BJ (cell line): ENCODE measurements around the gene PI4K2A. TPM values are rescaled to one million over a fixed set of nuclear protein-coding genes. Genes with fewer than 3 reads are reported as not detected.

ENCODE experiments used
- CTCF ChIA-PET: fragments of 350-600 bp; formaldehyde crosslinking; extraction: SDS; loops from one replicate; lab custom pipeline; 2021; ENCODE audit warnings: antibody characterized with exemption, inconsistent platforms; lab: Yijun Ruan, JAX
- POLR2A ChIA-PET: fragments of 300-600 bp; sonication (Branson Sonifier 250); formaldehyde crosslinking; extraction: SDS; loops from one replicate; lab custom pipeline; 2021; ENCODE audit warnings: antibody characterized with exemption; lab: Charles Lee
- DNase-seq: peaks from one replicate; pipeline ENCODE4 v3.0.0-alpha.2; 2011; ENCODE audit warnings: low read depth
- H3K27me3 ChIP-seq: 2 replicates; pipeline ENCODE4 v1.6.0; 2011; ENCODE audit warnings: low read length; ENCODE audit not compliant: control insufficient read depth, insufficient read depth
- H3K36me3 ChIP-seq: 2 replicates; pipeline ENCODE4 v1.5.1; 2011; ENCODE audit warnings: low read length; ENCODE audit not compliant: control insufficient read depth, insufficient read depth
- H3K4me3 ChIP-seq: 2 replicates; pipeline ENCODE4 v1.5.1; 2011; ENCODE audit warnings: low read depth, mild to moderate bottlenecking, control low read depth, low read length
- polyA plus RNA-seq: library from polyadenylated mRNA; depleted of rRNA; stranded (reverse); fragments of >200 nt; gene quantifications from 2 replicates; pipeline ENCODE4 v1.2.3, GENCODE V29; 2011
- TF ChIP-seq, protein P1 (sequence below): IDR thresholded peaks from 2 replicates; pipeline ENCODE4 v1.5.1; 2011; ENCODE audit warnings: low read depth, mild to moderate bottlenecking, control low read depth, inconsistent platforms, low read length, moderate library complexity; ENCODE audit not compliant: insufficient read depth

PI4K2A gene
- polyA plus RNA-seq, 1 experiment = 34.6 TPM

DNA sequence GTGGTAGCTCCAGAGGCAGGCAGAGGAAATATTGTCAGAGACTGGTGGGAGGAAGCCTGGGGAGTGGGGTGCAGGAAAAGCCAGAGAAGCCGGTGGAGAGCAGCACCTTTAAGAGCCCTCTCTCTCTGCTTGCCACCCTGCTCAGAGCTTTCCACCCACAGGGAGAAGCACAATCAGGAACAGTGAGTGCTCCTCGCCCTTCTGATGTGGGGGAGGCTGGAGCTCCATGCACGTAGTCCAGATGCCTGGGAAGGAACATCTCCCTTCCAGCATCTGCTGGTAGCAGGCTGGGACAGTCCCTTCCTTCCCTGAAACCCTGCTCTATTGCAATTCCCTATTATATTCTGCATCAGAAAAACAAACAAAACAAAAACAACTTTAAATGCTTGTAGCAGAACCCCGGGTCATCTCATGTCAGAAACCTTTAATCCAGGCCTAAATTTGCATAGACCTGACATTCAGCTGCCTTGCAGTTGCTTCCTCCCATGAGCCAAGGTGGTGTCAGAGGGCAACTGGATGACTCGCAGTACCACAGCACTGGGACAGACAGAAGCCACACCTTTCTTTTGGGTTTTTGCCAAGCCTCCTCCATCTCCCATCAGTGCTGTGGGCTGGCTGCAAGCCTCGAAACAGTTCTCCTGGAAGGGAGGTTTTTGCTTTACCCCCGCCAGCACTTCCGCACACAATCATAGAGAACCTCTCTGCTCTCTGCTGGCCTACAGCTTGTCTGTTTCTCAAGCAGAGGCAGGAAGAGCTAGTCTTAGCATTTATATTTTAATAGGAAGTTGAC lies 33.5 kb downstream of the PI4K2A start:
- POLR2A ChIA-PET = no interaction called here
- no peak overlapping the region for H3K4me3 ChIP-seq
- TF ChIP-seq, protein P1, sequence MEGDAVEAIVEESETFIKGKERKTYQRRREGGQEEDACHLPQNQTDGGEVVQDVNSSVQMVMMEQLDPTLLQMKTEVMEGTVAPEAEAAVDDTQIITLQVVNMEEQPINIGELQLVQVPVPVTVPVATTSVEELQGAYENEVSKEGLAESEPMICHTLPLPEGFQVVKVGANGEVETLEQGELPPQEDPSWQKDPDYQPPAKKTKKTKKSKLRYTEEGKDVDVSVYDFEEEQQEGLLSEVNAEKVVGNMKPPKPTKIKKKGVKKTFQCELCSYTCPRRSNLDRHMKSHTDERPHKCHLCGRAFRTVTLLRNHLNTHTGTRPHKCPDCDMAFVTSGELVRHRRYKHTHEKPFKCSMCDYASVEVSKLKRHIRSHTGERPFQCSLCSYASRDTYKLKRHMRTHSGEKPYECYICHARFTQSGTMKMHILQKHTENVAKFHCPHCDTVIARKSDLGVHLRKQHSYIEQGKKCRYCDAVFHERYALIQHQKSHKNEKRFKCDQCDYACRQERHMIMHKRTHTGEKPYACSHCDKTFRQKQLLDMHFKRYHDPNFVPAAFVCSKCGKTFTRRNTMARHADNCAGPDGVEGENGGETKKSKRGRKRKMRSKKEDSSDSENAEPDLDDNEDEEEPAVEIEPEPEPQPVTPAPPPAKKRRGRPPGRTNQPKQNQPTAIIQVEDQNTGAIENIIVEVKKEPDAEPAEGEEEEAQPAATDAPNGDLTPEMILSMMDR = no peak
- peaks cover 30% of the 10 kb centered on the region for H3K36me3 ChIP-seq
- no peaks in the 10 kb centered on the region for H3K27me3 ChIP-seq
- CTCF ChIA-PET = interaction anchor here (0.9 to 7.5 kb wide), 6 partner anchors 12 to 59 kb away, joined by 3 to 99 read pairs (median 4); partner anchors contain the start of genes AVPI1 and ZFYVE27
- DNase-seq = no peak

DNA sequence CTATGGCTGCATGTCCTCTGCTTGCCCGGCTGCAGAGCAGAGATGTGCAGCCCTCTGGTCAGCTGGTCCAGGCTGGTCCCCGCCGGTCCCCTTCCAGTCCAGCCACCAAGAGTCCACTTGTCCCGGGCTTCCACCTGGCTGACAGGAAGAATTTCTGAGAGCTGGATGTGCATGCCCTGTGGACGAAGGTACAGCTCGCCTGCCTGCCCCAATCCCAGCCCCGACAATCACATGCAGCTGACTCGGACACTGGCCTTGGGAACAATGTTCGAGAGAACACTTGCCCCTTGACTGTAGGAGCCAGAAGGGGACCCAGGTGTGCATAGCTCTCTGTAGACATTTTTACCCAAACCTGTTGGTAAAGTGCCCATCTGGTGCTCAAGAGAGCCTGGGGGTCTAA lies 34.8 kb downstream of the PI4K2A start:
- CTCF ChIA-PET = interaction anchor here (0.7 to 7.5 kb wide), 8 partner anchors 11 to 396 kb away, joined by 4 to 99 read pairs (median 9); partner anchors contain the start of genes AVPI1 and ZFYVE27
- peaks cover 31% of the 10 kb centered on the region for H3K36me3 ChIP-seq

DNA sequence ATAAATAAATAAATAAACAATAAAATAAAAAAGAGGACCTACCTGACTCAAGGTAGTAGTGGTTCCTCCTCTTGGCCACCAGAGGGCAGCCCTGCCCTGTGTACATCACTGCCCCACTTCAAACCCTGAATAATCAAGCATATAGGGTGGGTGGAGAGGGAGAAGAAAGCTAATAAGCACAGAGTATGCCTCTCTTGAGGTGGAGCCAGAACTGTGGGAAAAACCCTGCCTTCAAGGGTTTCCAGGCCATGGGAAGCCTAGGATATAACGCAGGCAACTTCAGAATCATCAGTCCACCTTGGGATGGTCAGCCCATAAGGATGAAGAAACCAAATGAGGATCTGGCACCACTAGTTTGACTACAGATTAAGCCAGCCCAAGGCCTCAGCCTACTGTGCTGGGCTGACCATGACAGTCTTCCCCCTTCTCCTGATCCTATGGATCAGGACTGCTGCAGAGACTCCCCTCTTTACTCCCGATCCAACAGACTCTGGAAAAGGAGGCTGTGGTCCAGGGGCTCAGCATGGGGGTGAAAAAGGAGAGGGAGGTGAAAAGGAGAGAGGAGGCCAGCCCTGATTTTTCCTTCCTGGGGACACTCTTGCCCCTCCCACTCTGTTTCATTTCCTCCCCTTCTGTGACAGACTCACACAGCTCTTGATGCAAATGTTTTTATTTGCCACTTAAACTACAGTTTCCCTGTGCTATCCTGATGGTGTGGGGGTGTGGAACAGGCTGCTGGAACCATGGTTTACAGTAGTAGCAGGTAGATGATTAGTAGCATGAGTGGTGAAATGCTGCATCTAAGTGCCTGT lies 36.5 kb downstream of the PI4K2A start:
- Histone ChIP-seq H3K36me3 (peaks cover 31% of the 10 kb centered on the region), H3K27me3 (no peaks in the 10 kb centered on the region), H3K4me3 (no peak overlapping the region)
- POLR2A ChIA-PET = interaction anchor here (0.7 kb wide), 1 partner anchor 36 kb away, joined by 3 read pairs; no protein-coding TSS in a partner anchor
- no peak for DNase-seq
- TF ChIP-seq, protein P1 = peak; percentile 87
- CTCF ChIA-PET = interaction anchor here (0.6 to 7.5 kb wide), 19 partner anchors 9 to 104 kb away, joined by 3 to 99 read pairs (median 4); partner anchors contain the start of genes ANKRD2, AVPI1, MARVELD1 and ZFYVE27

More for the DNA sequence above, 34.8 kb downstream of the PI4K2A start:
- TF ChIP-seq, protein P1 = no peak
- Histone ChIP-seq H3K4me3 (no peak overlapping the region), H3K27me3 (no peaks in the 10 kb centered on the region)
- no peak for DNase-seq
- POLR2A ChIA-PET = interaction anchor here (0.6 kb wide), 1 partner anchor 34 kb away, joined by 3 read pairs; no protein-coding TSS in a partner anchor

DNA sequence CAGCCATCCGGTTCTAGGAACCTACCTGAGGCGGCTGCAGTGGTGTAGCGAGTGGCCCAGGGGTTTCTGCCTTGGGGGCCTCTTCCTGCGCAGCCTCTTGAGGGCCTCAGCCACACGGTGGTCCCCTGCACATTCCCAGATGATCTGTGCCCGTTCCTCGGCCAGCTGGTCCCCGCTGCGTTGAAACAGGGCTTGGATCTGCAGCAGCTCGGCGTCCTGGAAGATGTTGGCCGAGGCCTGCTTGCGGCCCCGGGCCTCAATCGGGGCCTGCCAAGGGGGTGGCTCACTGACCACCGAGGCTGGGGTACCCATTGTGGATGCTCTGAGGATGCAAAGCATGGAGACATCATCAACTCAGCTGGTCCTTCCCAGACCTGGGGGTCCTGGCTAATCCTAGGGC lies 39.1 kb downstream of the PI4K2A start:
- DNase-seq = no peak
- Histone ChIP-seq H3K4me3 (no peak overlapping the region), H3K27me3 (no peaks in the 10 kb centered on the region), H3K36me3 (peaks cover 26% of the 10 kb centered on the region)
- POLR2A ChIA-PET = no interaction called here
- TF ChIP-seq, protein P1 = no peak
- CTCF ChIA-PET = interaction anchor here (0.9 to 7.5 kb wide), 6 partner anchors 11 to 126 kb away, joined by 3 to 99 read pairs (median 4); partner anchors contain the start of gene ZFYVE27
